PFSK-1 (cell line): Measurements from ENCODE around the gene ARHGAP15.

Experiments used
- FOXP2 ChIP-seq: optimal IDR thresholded peaks from 2 replicates; pipeline ENCODE3; 2011; ENCODE audit warnings: borderline replicate concordance, control low read depth, inconsistent platforms; ENCODE audit not compliant: insufficient read depth; ENCODE audit errors: extremely low read length, extremely low read depth
- POLR2AphosphoS5 ChIP-seq: IDR thresholded peaks from 2 replicates; pipeline ENCODE4 v1.6.1; 2012; ENCODE audit warnings: low read depth, mild to moderate bottlenecking, control low read depth, low read length, moderate library complexity
- REST ChIP-seq, 2 experiments: IDR thresholded peaks; 2 replicates each; pipeline versions ENCODE4 v1.6.1 to v1.8.0; 2011 to 2012; ENCODE audit warnings: low read depth in 2 of 2, low read length in 2 of 2, control low read depth in 1 of 2, inconsistent platforms in 1 of 2, mild to moderate bottlenecking in 1 of 2, moderate library complexity in 1 of 2; ENCODE audit not compliant: insufficient read depth in 1 of 2
- SIN3A ChIP-seq: IDR thresholded peaks from 2 replicates; pipeline ENCODE4 v1.6.1; 2012; ENCODE audit warnings: mild to moderate bottlenecking, low read length, moderate library complexity, borderline replicate concordance; ENCODE audit not compliant: insufficient read depth
- TAF1 ChIP-seq: IDR thresholded peaks from 2 replicates; pipeline ENCODE4 v1.6.1; 2012; ENCODE audit warnings: low read length, control low read depth, borderline replicate concordance; ENCODE audit not compliant: insufficient read depth

The ARHGAP15 gene

GRCh38 chr2:143530758-143531157 is 401.5 kb downstream of the ARHGAP15 start:
- TF ChIP-seq POLR2AphosphoS5 (no peak), TAF1 (no peak), FOXP2 (no peak), REST (IDR thresholded peaks at IDR 0.05; ENCODE audit: insufficient read depth in 1 of 2, low read depth in 2 of 2, low read length in 2 of 2) (no peak), SIN3A (no peak)

- TF ChIP-seq REST (IDR thresholded peaks at IDR 0.05; ENCODE audit: insufficient read depth in 1 of 2, low read depth in 2 of 2, low read length in 2 of 2) (no peak), SIN3A (no peak), FOXP2 (no peak), TAF1 (no peak), POLR2AphosphoS5 (no peak)
These were observed 402.8 kb downstream of the ARHGAP15 start for GRCh38 chr2:143532061-143532460.

GRCh38 chr2:143533846-143534245 is 404.6 kb downstream of the ARHGAP15 start:
- TF ChIP-seq SIN3A (no peak), REST (IDR thresholded peaks at IDR 0.05; ENCODE audit: insufficient read depth in 1 of 2, low read depth in 2 of 2, low read length in 2 of 2) (no peak), POLR2AphosphoS5 (no peak)

GRCh38 chr2:143535802-143536201 is 406.6 kb downstream of the ARHGAP15 start:
- TF ChIP-seq TAF1 (no peak), REST (IDR thresholded peaks at IDR 0.05; ENCODE audit: insufficient read depth in 1 of 2, low read depth in 2 of 2, low read length in 2 of 2) (no peak), POLR2AphosphoS5 (no peak)
